ENCODE results near the gene VWF. TPM values are rescaled to one million over a fixed set of nuclear protein-coding genes. Genes with fewer than 3 reads are reported as not detected.

VWF gene
- total RNA-seq, 1 experiment from 2014 or later = 0.34 TPM

GRCh38 chr12:5971194-5971850, 153.1 kb downstream of the VWF start:
- no peak for DNase-seq (ENCODE audit: low spot score)
- in situ Hi-C loops (cut with HindIII; ENCODE audit: low sequenced_read_pairs) = no loop called here

- DNase-seq (ENCODE audit: low spot score) = no peak
- in situ Hi-C loops (cut with HindIII; ENCODE audit: low sequenced_read_pairs) = no loop called here
Observed at GRCh38 chr12:5969974-5970690, 154.3 kb downstream of the VWF start.

- no peak for DNase-seq (ENCODE audit: low spot score)
Observed at GRCh38 chr12:5969156-5969973, 155.1 kb downstream of the VWF start.

GRCh38 chr12:5967645-5968415, 156.6 kb downstream of the VWF start:
- in situ Hi-C loops (cut with HindIII; ENCODE audit: low sequenced_read_pairs) = no loop called here
- DNase-seq (ENCODE audit: low spot score) = no peak

More at GRCh38 chr12:5969156-5969973, 155.1 kb downstream of the VWF start:
- in situ Hi-C loops (cut with HindIII; ENCODE audit: low sequenced_read_pairs) = no loop called here

- in situ Hi-C loops (cut with HindIII; ENCODE audit: low sequenced_read_pairs) = no loop called here
- no peak for DNase-seq (ENCODE audit: low spot score)
Observed at GRCh38 chr12:5966486-5967095, 157.9 kb downstream of the VWF start.

- in situ Hi-C loops (cut with HindIII; ENCODE audit: low sequenced_read_pairs) = no loop called here
- DNase-seq (ENCODE audit: low spot score) = peak; percentile 22
Observed at GRCh38 chr12:5965950-5966383, 158.5 kb downstream of the VWF start.

GRCh38 chr12:5964913-5965900, 159.3 kb downstream of the VWF start:
- in situ Hi-C loops (cut with HindIII; ENCODE audit: low sequenced_read_pairs) = no loop called here
- no peak for DNase-seq (ENCODE audit: low spot score)

- no peak for DNase-seq (ENCODE audit: low spot score)
- in situ Hi-C loops (cut with HindIII; ENCODE audit: low sequenced_read_pairs) = no loop called here
Observed at GRCh38 chr12:5963515-5963914, 161.0 kb downstream of the VWF start.

- in situ Hi-C loops (cut with HindIII; ENCODE audit: low sequenced_read_pairs) = no loop called here
- no peak for DNase-seq (ENCODE audit: low spot score)
Observed at GRCh38 chr12:5960783-5961182, 163.7 kb downstream of the VWF start.

- DNase-seq (ENCODE audit: low spot score) = no peak
- in situ Hi-C loops (cut with HindIII; ENCODE audit: low sequenced_read_pairs) = no loop called here
Observed at GRCh38 chr12:5956987-5957386, 167.5 kb downstream of the VWF start.

- in situ Hi-C loops (cut with HindIII; ENCODE audit: low sequenced_read_pairs) = no loop called here
- DNase-seq (ENCODE audit: low spot score) = no peak
Observed at GRCh38 chr12:5954661-5955060, 169.8 kb downstream of the VWF start.

- in situ Hi-C loops (cut with HindIII; ENCODE audit: low sequenced_read_pairs) = no loop called here
- DNase-seq (ENCODE audit: low spot score) = no peak
Observed at GRCh38 chr12:5953835-5954586, 170.5 kb downstream of the VWF start.

- in situ Hi-C loops (cut with HindIII; ENCODE audit: low sequenced_read_pairs) = no loop called here
- DNase-seq (ENCODE audit: low spot score) = no peak
Observed at GRCh38 chr12:5952031-5952430, 172.4 kb downstream of the VWF start.

- DNase-seq (ENCODE audit: low spot score) = no peak
- in situ Hi-C loops (cut with HindIII; ENCODE audit: low sequenced_read_pairs) = no loop called here
Observed at GRCh38 chr12:5948696-5949095, 175.8 kb downstream of the VWF start.

- in situ Hi-C loops (cut with HindIII; ENCODE audit: low sequenced_read_pairs) = no loop called here
- DNase-seq (ENCODE audit: low spot score) = no peak
Observed at GRCh38 chr12:5947006-5947405, 177.5 kb downstream of the VWF start.

- DNase-seq (ENCODE audit: low spot score) = no peak
- in situ Hi-C loops (cut with HindIII; ENCODE audit: low sequenced_read_pairs) = no loop called here
Observed at GRCh38 chr12:5946388-5946787, 178.1 kb downstream of the VWF start.
